Measurements from ENCODE around the gene LMBRD2. TPM values are rescaled to one million over a fixed set of nuclear protein-coding genes. Genes with fewer than 3 reads are reported as not detected.
"Not testable (repeated sequence)": the region's sequence is repeated elsewhere in the genome, so short reads cannot be mapped to it uniquely, and the experiment has no call there.

Gene LMBRD2
- total RNA-seq, 5 donors from 2014 or later (not counting 1 experiment from before 2014, with no cell fraction given), result 6.3 to 13.7 (median 10.8) TPM

GRCh38 chr5:36184408-36184807, 32.7 kb upstream of the LMBRD2 start:
- peaks cover 7 to 15% of the 10 kb centered on the region in 2 donors for H3K36me3 ChIP-seq (ENCODE audit: control insufficient read depth in 2 of 2, extremely low read depth in 1 of 2, insufficient read depth in 1 of 2, low read length in 1 of 2)
- H3K27me3 ChIP-seq (replicated peaks in 1 of 2; ENCODE audit: control insufficient read depth in 2 of 2, extremely low read depth in 1 of 2, insufficient read depth in 2 of 2, low read length in 1 of 2); H3K9me3 ChIP-seq; H3K4me1 Mint-ChIP-seq; H3K27ac Mint-ChIP-seq; H3K4me3 ChIP-seq (ENCODE audit: control insufficient read depth in 1 of 2, extremely low read depth in 1 of 2, low read length in 1 of 2); CTCF ChIA-PET; DNase-seq; H3K27me3 Mint-ChIP-seq; POLR2A ChIA-PET; H3K4me1 ChIP-seq (ENCODE audit: control insufficient read depth in 1 of 2, extremely low read depth in 1 of 2, insufficient read depth in 2 of 2, low read length in 2 of 2); H3K4me3 Mint-ChIP-seq; ATAC-seq (replicated peaks in 1 of 4); H3K27ac ChIP-seq (ENCODE audit: low read length): not testable (repeated sequence)
- no CpG with 5 or more reads among the region's 4 CpGs for WGBS (ENCODE audit: insufficient coverage)
- Mint-ChIP-seq H3K9me3 (peaks cover 2 to 12% (median 6%) of the 10 kb centered on the region in 3 donors), H3K36me3 (peaks cover 84% of the 10 kb centered on the region)

- Mint-ChIP-seq H3K27ac (no peak overlapping the region), H3K9me3 (peaks cover 0 to 2% (median 0%) of the 10 kb centered on the region in 3 donors), H3K4me3 (no peak overlapping the region), H3K27me3 (no peaks in the 10 kb centered on the region), H3K36me3 (peaks cover 70% of the 10 kb centered on the region), H3K4me1 (no peaks in the 10 kb centered on the region)
- DNase-seq (no peak), ATAC-seq (replicated peaks in 1 of 4) (no peak)
- POLR2A ChIA-PET, result no interaction called here
- no CpG with 5 or more reads among the region's 2 CpGs for WGBS (ENCODE audit: insufficient coverage)
- Histone ChIP-seq H3K4me1 (ENCODE audit: control insufficient read depth in 1 of 2, extremely low read depth in 1 of 2, insufficient read depth in 2 of 2, low read length in 2 of 2) (no peaks in the 10 kb centered on the region), H3K36me3 (ENCODE audit: control insufficient read depth in 2 of 2, extremely low read depth in 1 of 2, insufficient read depth in 1 of 2, low read length in 1 of 2) (peaks cover 12 to 37% of the 10 kb centered on the region in 2 donors), H3K4me3 (ENCODE audit: control insufficient read depth in 1 of 2, extremely low read depth in 1 of 2, low read length in 1 of 2) (no peak overlapping the region), H3K27ac (ENCODE audit: low read length) (no peak overlapping the region), H3K27me3 (replicated peaks in 1 of 2; ENCODE audit: control insufficient read depth in 2 of 2, extremely low read depth in 1 of 2, insufficient read depth in 2 of 2, low read length in 1 of 2) (no peaks in the 10 kb centered on the region), H3K9me3 (no peaks in the 10 kb centered on the region)
- CTCF ChIA-PET, result no interaction called here
Measured at GRCh38 chr5:36181774-36182173, 30.1 kb upstream of the LMBRD2 start.

- no peaks in the 10 kb centered on the region for H3K4me1 Mint-ChIP-seq
- no peaks in the 10 kb centered on the region for H3K4me1 ChIP-seq (ENCODE audit: control insufficient read depth in 1 of 2, extremely low read depth in 1 of 2, insufficient read depth in 2 of 2, low read length in 2 of 2)
- H3K27ac Mint-ChIP-seq, result no peak overlapping the region
- ATAC-seq (replicated peaks in 1 of 4) (no peak), DNase-seq (no peak)
- no peak overlapping the region for H3K4me3 Mint-ChIP-seq
- no peak overlapping the region for H3K4me3 ChIP-seq (ENCODE audit: control insufficient read depth in 1 of 2, extremely low read depth in 1 of 2, low read length in 1 of 2)
- H3K9me3 ChIP-seq, result no peaks in the 10 kb centered on the region
- ChIA-PET POLR2A (no interaction called here), CTCF (no interaction called here)
- no peaks in the 10 kb centered on the region for H3K9me3 Mint-ChIP-seq
- WGBS (ENCODE audit: insufficient coverage), result 100% methylated on average over 1 of the region's 2 CpGs
- no peak overlapping the region for H3K27ac ChIP-seq (ENCODE audit: low read length)
- no peaks in the 10 kb centered on the region for H3K27me3 Mint-ChIP-seq
- peaks cover 60% of the 10 kb centered on the region for H3K36me3 Mint-ChIP-seq
- H3K27me3 ChIP-seq (replicated peaks in 1 of 2; ENCODE audit: control insufficient read depth in 2 of 2, extremely low read depth in 1 of 2, insufficient read depth in 2 of 2, low read length in 1 of 2), result no peaks in the 10 kb centered on the region
- peaks cover 12 to 39% of the 10 kb centered on the region in 2 donors for H3K36me3 ChIP-seq (ENCODE audit: control insufficient read depth in 2 of 2, extremely low read depth in 1 of 2, insufficient read depth in 1 of 2, low read length in 1 of 2)
Measured at GRCh38 chr5:36180556-36181350, 29.1 kb upstream of the LMBRD2 start.

DNA sequence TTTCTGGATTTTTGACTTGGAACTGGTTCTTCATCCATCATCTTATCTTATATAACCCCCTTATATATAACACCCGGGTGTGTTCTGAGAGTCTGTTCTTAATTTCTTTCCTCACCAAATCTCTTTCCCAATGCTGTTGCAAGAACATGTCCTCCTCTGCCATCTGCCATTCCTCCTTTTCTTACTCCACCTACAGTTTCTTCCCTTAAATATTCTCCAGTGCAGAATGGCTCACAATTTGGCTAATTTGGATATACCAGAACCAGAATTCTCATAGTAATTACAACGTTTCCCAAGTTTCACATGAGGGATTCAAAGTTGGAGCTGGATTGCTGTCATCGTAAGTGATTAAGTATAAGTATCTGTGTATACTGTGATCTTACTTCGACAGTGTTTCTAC, 28.3 kb upstream of the LMBRD2 start:
- Histone ChIP-seq H3K27ac (ENCODE audit: low read length) (no peak overlapping the region), H3K9me3 (no peaks in the 10 kb centered on the region), H3K4me1 (ENCODE audit: control insufficient read depth in 1 of 2, extremely low read depth in 1 of 2, insufficient read depth in 2 of 2, low read length in 2 of 2) (no peaks in the 10 kb centered on the region), H3K4me3 (ENCODE audit: control insufficient read depth in 1 of 2, extremely low read depth in 1 of 2, low read length in 1 of 2) (no peak overlapping the region), H3K27me3 (replicated peaks in 1 of 2; ENCODE audit: control insufficient read depth in 2 of 2, extremely low read depth in 1 of 2, insufficient read depth in 2 of 2, low read length in 1 of 2) (no peaks in the 10 kb centered on the region), H3K36me3 (ENCODE audit: control insufficient read depth in 2 of 2, extremely low read depth in 1 of 2, insufficient read depth in 1 of 2, low read length in 1 of 2) (peaks cover 12 to 43% of the 10 kb centered on the region in 2 donors)
- no peak overlapping the region for H3K27ac Mint-ChIP-seq
- ChIA-PET POLR2A (no interaction called here), CTCF (no interaction called here)
- no peaks in the 10 kb centered on the region for H3K4me1 Mint-ChIP-seq
- 100% methylated on average over 1 of the region's 4 CpGs for WGBS (ENCODE audit: insufficient coverage)
- H3K27me3 Mint-ChIP-seq, result no peaks in the 10 kb centered on the region
- H3K4me3 Mint-ChIP-seq, result no peak overlapping the region
- DNase-seq, result no peak
- H3K36me3 Mint-ChIP-seq, result peaks cover 59% of the 10 kb centered on the region
- no peak for ATAC-seq (replicated peaks in 1 of 4)
- H3K9me3 Mint-ChIP-seq, result no peaks in the 10 kb centered on the region

GRCh38 chr5:36178524-36178890, 26.8 kb upstream of the LMBRD2 start:
- no peaks in the 10 kb centered on the region for H3K27me3 Mint-ChIP-seq
- WGBS (ENCODE audit: insufficient coverage), result 100% methylated on average over 1 of the region's 3 CpGs
- no peaks in the 10 kb centered on the region for H3K9me3 Mint-ChIP-seq
- Histone ChIP-seq H3K4me1 (ENCODE audit: control insufficient read depth in 1 of 2, extremely low read depth in 1 of 2, insufficient read depth in 2 of 2, low read length in 2 of 2) (no peaks in the 10 kb centered on the region), H3K9me3 (no peaks in the 10 kb centered on the region), H3K36me3 (ENCODE audit: control insufficient read depth in 2 of 2, extremely low read depth in 1 of 2, insufficient read depth in 1 of 2, low read length in 1 of 2) (peaks cover 12 to 57% of the 10 kb centered on the region in 2 donors), H3K27ac (ENCODE audit: low read length) (no peak overlapping the region), H3K4me3 (ENCODE audit: control insufficient read depth in 1 of 2, extremely low read depth in 1 of 2, low read length in 1 of 2) (no peak overlapping the region), H3K27me3 (replicated peaks in 1 of 2; ENCODE audit: control insufficient read depth in 2 of 2, extremely low read depth in 1 of 2, insufficient read depth in 2 of 2, low read length in 1 of 2) (no peaks in the 10 kb centered on the region)
- no peaks in the 10 kb centered on the region for H3K4me1 Mint-ChIP-seq
- ATAC-seq (replicated peaks in 1 of 4) (no peak), DNase-seq (no peak)
- H3K36me3 Mint-ChIP-seq, result peaks cover 65% of the 10 kb centered on the region
- CTCF ChIA-PET, result no interaction called here
- peak overlapping the region in 1 of 2 donors; percentile 12 for H3K27ac Mint-ChIP-seq
- POLR2A ChIA-PET, result no interaction called here
- no peak overlapping the region for H3K4me3 Mint-ChIP-seq

DNA sequence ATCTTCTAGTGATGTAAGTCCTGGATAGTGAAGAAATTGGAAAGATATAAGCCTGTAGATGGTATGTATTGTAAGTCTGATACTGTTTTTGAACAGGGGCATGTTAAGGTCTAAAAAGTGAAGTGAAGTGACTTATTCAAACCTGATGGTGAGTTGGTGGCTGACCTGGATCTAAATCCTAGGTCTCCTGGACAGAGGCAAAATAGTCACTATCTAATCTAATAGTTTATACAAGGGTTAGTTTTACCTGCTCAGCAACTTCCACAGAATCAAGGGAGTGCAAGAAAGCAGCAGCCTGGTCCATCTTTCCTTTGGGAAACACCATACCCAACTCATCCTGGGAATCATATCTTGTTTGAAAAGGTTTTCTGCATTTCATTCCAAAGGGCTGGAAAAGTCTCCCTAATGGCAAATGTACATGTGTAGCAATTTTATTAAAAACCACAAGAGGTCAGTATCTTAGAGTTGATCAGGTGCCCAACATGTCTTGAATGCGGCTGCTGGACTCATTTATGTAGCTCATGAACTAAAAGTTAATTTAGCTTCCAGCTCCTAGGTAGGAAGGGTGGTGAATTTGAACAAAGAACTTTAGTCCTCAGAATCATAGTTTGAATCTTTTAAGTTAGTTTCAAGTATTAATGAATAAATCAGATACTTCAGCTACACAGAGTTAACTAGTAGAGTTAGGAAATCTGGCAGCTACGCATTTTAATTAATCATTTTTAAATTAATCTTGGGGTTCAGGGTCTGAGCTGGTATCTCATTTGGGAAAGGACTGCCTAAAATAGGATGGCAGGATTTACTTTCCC, 26.2 kb upstream of the LMBRD2 start:
- Histone ChIP-seq H3K27me3 (replicated peaks in 1 of 2; ENCODE audit: control insufficient read depth in 2 of 2, extremely low read depth in 1 of 2, insufficient read depth in 2 of 2, low read length in 1 of 2) (no peaks in the 10 kb centered on the region), H3K4me3 (ENCODE audit: control insufficient read depth in 1 of 2, extremely low read depth in 1 of 2, low read length in 1 of 2) (no peak overlapping the region), H3K4me1 (ENCODE audit: control insufficient read depth in 1 of 2, extremely low read depth in 1 of 2, insufficient read depth in 2 of 2, low read length in 2 of 2) (no peaks in the 10 kb centered on the region), H3K9me3 (no peaks in the 10 kb centered on the region), H3K36me3 (ENCODE audit: control insufficient read depth in 2 of 2, extremely low read depth in 1 of 2, insufficient read depth in 1 of 2, low read length in 1 of 2) (peaks cover 12 to 62% of the 10 kb centered on the region in 2 donors), H3K27ac (ENCODE audit: low read length) (no peak overlapping the region)
- Mint-ChIP-seq H3K27me3 (no peaks in the 10 kb centered on the region), H3K4me3 (no peak overlapping the region), H3K9me3 (no peaks in the 10 kb centered on the region), H3K4me1 (no peaks in the 10 kb centered on the region), H3K27ac (no peak overlapping the region), H3K36me3 (peaks cover 67% of the 10 kb centered on the region)
- ChIA-PET CTCF (no interaction called here), POLR2A (no interaction called here)
- WGBS (ENCODE audit: insufficient coverage), result no CpG with 5 or more reads among the region's 2 CpGs
- no peak for DNase-seq
- no peak for ATAC-seq (replicated peaks in 1 of 4)

All from T-cell (primary cell).